Brain microvascular endothelial cell (primary cell): ENCODE measurements around the gene IFITM10.

Source experiments
- DNase-seq: peaks from one replicate; pipeline ENCODE4 v3.0.0-alpha.2; 2020
- H3K27ac ChIP-seq: fragments of 250-450 bp; sonication (Bioruptor Pico); 2 replicates; pipeline ENCODE4 v1.5.1; 2020; ENCODE audit warnings: mild to moderate bottlenecking, moderate library complexity
- H3K27me3 ChIP-seq: fragments of 250-450 bp; sonication (Bioruptor Pico); replicated peaks from 2 replicates; pipeline ENCODE4 v1.5.1; 2020; ENCODE audit warnings: mild to moderate bottlenecking
- H3K36me3 ChIP-seq: fragments of 250-450 bp; sonication (Bioruptor Pico); replicated peaks from 2 replicates; pipeline ENCODE4 v1.5.1; 2020; ENCODE audit warnings: mild to moderate bottlenecking
- H3K4me3 ChIP-seq: 2 replicates; pipeline ENCODE4 v1.5.1; 2011; ENCODE audit warnings: low read depth, mild to moderate bottlenecking, control low read depth, low read length, moderate library complexity
- in situ Hi-C: cut with HindIII; loops from 2 replicates; pipeline ENCODE4 v1.10.0; 2017; ENCODE audit warnings: low sequenced_read_pairs, low pct_ligation_motif_present
- TF ChIP-seq, protein P1 (sequence below): IDR thresholded peaks from 2 replicates; pipeline ENCODE4 v1.5.1; 2011; ENCODE audit warnings: low read depth, mild to moderate bottlenecking, moderate library complexity, low read length, control low read depth, inconsistent platforms; ENCODE audit errors: missing control alignments

Gene IFITM10

DNA sequence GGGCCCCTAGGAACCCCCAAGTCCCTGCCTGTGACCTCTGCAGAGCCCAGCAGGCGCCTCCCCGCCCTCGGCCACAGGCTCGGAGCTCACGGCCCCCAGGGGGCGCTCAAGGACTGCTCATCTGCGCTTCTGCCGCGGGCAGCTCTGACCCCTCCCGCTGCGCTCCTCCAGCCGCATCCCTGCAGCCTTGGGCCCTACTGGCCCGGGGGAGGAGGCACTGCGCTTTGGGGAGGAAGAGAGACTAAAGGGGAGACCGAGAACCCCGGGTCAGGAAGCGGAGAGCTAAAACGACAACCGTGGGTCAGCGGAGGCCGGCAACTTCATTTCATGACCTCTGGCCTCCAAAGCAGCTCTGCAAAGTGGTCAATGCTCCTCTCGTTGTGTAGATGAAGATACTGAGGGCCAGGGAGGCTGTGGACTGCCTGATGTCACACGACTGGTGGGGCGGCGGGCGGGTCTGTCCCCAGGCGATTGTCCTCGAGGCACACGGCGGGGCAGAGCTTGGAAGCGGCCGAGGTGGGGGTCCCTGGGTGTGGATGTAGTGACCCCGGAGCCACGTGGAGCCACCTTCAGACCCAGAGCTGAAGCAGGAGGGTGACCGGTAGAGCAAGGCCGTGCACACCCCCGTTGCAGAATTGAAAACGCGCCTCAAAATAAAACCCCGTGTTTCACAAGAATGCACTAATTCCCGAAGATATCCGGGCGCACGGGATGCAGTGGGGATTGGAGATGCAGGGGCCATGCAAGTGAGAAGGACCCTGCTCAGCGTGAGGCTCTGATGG, 56.1 kb downstream of the IFITM10 start:
- Histone ChIP-seq H3K4me3 (peak overlapping the region; percentile 37), H3K36me3 (no peaks in the 10 kb centered on the region), H3K27ac (no peak overlapping the region), H3K27me3 (no peaks in the 10 kb centered on the region)
- TF ChIP-seq, protein P1, sequence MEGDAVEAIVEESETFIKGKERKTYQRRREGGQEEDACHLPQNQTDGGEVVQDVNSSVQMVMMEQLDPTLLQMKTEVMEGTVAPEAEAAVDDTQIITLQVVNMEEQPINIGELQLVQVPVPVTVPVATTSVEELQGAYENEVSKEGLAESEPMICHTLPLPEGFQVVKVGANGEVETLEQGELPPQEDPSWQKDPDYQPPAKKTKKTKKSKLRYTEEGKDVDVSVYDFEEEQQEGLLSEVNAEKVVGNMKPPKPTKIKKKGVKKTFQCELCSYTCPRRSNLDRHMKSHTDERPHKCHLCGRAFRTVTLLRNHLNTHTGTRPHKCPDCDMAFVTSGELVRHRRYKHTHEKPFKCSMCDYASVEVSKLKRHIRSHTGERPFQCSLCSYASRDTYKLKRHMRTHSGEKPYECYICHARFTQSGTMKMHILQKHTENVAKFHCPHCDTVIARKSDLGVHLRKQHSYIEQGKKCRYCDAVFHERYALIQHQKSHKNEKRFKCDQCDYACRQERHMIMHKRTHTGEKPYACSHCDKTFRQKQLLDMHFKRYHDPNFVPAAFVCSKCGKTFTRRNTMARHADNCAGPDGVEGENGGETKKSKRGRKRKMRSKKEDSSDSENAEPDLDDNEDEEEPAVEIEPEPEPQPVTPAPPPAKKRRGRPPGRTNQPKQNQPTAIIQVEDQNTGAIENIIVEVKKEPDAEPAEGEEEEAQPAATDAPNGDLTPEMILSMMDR: peak; percentile 88
- in situ Hi-C loops: no loop called here
- DNase-seq: peak; percentile 48

DNA sequence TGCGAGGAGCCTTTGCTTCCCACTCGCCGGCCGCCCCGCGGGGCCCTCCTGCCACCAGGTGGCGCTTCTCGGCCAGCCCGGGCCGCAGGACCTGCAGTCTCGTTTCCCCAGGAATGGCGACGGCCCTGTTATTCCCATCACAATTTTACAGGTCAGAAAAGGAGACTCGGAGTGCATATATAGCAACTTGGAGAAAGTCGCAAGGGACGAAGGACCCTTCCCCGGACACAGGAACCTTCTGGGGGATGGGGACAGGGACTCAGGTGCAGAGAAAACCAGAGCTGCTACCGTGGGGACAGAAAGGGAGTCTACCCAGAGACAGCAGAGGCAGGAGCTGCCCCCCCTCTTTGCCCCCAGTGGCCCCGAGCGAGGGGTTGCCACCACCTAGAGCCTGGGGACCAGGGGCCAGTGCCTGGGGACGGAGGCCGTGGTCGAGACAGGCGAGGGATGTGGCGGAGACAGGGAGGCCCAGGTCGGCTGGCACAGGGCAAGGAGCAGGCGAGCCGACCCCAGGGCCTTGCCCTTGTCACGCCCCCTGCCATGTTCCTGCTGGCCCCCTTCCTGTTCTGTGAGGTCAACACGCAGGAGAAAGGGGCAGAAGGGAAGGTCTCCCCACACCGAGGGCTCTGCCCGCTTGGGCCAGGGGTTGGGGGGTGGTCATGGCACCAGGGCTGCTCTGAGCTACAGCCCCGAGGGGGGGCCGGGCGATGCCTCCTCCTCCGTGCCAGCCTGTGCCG, 56.9 kb downstream of the IFITM10 start:
- H3K27me3 ChIP-seq: no peaks in the 10 kb centered on the region
- H3K36me3 ChIP-seq: no peaks in the 10 kb centered on the region
- no peak overlapping the region for H3K27ac ChIP-seq
- peak overlapping the region; percentile 37 for H3K4me3 ChIP-seq
- in situ Hi-C loops: no loop called here
- TF ChIP-seq, protein P1: peak; percentile 94
- DNase-seq: peak; percentile 47

DNA sequence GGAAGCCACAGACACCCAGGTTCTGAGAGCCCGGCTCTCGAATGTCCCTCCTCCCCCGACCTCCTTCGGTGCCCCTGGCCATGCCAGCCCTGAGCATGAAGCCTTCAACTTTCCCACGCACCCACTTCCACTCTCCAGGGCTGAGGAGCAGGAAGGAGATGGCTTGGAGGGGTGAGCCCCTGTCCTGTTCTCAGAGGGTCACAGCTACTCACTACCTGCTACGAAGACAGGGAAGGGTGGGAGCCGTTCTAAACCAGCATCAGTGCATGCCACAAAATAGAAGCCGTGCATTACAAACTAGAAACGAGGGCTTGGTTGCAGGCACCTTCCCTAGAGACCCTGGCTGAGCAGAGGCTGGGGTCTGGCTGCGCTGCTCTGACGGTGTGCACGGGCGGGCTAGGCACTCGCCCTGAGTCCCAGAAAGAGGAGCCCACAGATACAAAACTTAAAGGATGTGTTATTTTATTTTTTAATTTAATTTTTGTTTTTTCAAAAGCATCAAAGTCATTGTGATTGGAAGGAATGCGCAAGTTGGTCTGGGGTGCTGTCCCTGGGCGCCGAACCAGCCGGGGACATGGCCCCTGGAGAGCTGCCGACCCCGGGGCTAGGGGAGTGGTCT, 57.6 kb downstream of the IFITM10 start:
- Histone ChIP-seq H3K27me3 (no peaks in the 10 kb centered on the region), H3K4me3 (no peak overlapping the region), H3K36me3 (no peaks in the 10 kb centered on the region), H3K27ac (no peak overlapping the region)
- in situ Hi-C loops: no loop called here
- TF ChIP-seq, protein P1: no peak
- no peak for DNase-seq

DNA sequence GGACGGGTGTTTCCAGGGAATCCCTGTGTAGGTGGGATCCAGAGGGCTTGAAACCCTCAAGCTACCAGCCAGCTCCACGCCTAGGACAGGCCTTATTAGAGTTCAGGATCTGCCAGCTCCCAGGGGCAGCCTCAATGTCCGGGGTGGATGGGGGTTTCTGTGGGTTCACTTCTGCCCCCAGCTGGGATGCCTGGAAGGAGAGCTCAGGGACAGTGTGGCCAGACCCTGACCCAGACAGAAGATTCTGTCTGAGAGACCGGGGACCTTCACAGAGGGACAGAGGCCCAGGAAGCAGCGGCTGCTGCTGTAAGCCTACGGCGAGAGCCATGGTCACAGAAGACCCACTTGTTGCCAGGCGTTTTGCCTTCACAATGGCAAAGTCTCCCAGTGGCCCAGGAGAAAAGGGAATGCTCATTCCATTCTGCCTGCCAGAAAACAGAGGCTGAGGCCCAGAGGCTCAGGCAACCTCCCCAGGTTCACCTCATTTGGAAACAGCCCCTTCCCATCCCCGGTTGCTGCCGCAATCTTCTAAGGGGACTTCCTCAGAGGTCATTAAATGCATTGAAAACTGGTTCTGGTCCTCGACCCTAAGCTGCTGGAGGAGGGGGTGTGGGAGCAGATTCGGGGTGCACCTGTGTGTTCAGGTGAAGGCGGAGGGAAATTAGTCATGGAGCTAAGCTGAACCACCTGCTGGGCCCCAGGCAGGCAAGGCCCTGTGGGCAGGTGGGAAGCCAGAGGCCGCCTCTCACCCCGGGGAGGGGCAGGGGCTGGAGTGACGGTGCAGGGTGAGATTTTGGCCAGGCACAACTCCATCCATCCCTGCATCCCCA, 58.3 kb downstream of the IFITM10 start:
- no peak overlapping the region for H3K27ac ChIP-seq
- no peaks in the 10 kb centered on the region for H3K36me3 ChIP-seq
- TF ChIP-seq, protein P1: no peak
- in situ Hi-C loops: no loop called here
- H3K4me3 ChIP-seq: no peak overlapping the region
- no peaks in the 10 kb centered on the region for H3K27me3 ChIP-seq
- no peak for DNase-seq

DNA sequence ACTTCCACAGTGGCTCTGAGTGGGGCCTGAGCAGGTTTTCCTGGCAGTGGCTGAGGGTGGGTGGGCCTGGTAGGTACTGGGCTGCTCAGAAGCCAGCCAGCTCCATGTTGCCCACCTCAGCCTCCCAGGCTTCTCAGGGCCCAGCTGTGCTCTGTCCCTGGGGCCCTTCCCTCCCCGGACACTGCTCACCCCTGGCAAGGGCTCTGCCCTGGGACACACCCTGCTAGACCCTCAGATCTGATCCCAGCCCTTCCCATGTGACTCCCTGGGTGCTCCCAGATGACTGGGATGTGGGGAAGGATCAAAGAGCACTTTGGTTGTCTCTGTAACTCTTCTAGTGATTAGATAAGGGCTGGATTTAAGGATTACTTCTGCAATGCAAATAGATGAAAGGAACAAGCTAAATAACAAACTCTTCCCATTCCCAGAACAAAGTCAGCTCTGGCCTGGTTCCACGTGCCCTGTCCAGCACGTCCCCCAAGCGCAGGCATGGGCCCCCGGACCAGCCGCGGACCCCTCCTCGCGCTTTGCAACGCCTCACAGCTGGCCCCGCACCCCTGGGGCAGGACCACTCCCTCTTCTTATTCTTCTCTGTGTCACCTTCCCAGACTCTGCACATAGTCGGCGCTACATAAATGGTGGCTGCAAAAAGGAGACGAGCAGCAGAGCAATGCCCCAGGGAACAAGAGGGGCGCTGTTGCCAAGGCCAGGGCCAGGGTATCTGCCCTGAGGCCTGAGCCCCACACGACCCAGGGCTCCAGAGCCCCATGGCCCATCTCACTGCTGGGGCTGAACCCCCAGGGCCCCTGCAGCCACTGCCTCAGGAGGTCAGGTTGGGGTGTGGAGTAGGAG, 59.1 kb downstream of the IFITM10 start:
- TF ChIP-seq, protein P1: no peak
- Histone ChIP-seq H3K4me3 (no peak overlapping the region), H3K36me3 (no peaks in the 10 kb centered on the region), H3K27me3 (no peaks in the 10 kb centered on the region), H3K27ac (no peak overlapping the region)
- in situ Hi-C loops: no loop called here
- DNase-seq: no peak
